HepG2 (cell line): ENCODE measurements around the gene FAAP20. TPM values are rescaled to one million over a fixed set of nuclear protein-coding genes. Genes with fewer than 3 reads are reported as not detected.
A peak's percentile ranks its signal among the peaks of the same experiment; 100 is the strongest.

ENCODE experiments used
- CSRNP1 ChIP-seq: sonication (generic); formaldehyde crosslinking; IDR thresholded peaks from 2 replicates; pipeline ENCODE4 v1.8.1; 2023; ENCODE audit warnings: mild to moderate bottlenecking, missing genetic modification reagents
- MAX ChIP-seq: IDR thresholded peaks from 2 replicates; pipeline ENCODE4 v1.6.1; 2012; ENCODE audit warnings: inconsistent platforms
- MAZ ChIP-seq, 2 experiments: sonication (generic) in 1 of 2; formaldehyde crosslinking in 1 of 2; IDR thresholded peaks; 2 replicates each; pipeline versions ENCODE4 v1.5.0 to v1.6.1; 2012 to 2020; ENCODE audit warnings: low read depth in 2 of 2, mild to moderate bottlenecking in 2 of 2, borderline replicate concordance in 1 of 2, improper control_type of control experiment in 1 of 2, low read length in 1 of 2, missing genetic modification reagents in 1 of 2, moderate library complexity in 1 of 2
- MYC ChIP-seq: sonication (generic); formaldehyde crosslinking; IDR thresholded peaks from 2 replicates; pipeline ENCODE4 v1.9.0; 2021; ENCODE audit warnings: missing genetic modification reagents, borderline replicate concordance
- NR2F2 ChIP-seq: IDR thresholded peaks from 2 replicates; pipeline ENCODE4 v1.6.1; 2012; ENCODE audit warnings: low read depth, inconsistent platforms, borderline replicate concordance
- SAP130 ChIP-seq: IDR thresholded peaks from 2 replicates; pipeline ENCODE4 v1.6.1; 2016; ENCODE audit warnings: low read depth
- SKIL ChIP-seq: sonication (generic); formaldehyde crosslinking; IDR thresholded peaks from 2 replicates; pipeline ENCODE4 v1.8.0; 2022; ENCODE audit warnings: missing genetic modification reagents, mild to moderate bottlenecking, moderate library complexity, borderline replicate concordance
- ZBTB39 ChIP-seq: sonication (generic); formaldehyde crosslinking; IDR thresholded peaks from 2 replicates; pipeline ENCODE4 v1.5.0; 2020; ENCODE audit warnings: missing genetic modification reagents
- ZBTB42 ChIP-seq: sonication (generic); formaldehyde crosslinking; IDR thresholded peaks from 2 replicates; pipeline ENCODE4 v1.5.0; 2020; ENCODE audit warnings: mild to moderate bottlenecking, missing genetic modification reagents
- ZNF687 ChIP-seq: sonication (generic); formaldehyde crosslinking; IDR thresholded peaks from 2 replicates; pipeline ENCODE4 v1.5.1; 2020; ENCODE audit warnings: mild to moderate bottlenecking, missing genetic modification reagents, moderate library complexity
- polyA plus RNA-seq, 8 experiments: library from polyadenylated mRNA; depleted of rRNA in 3 of 8; stranded (reverse) in 7 of 8; unstranded in 1 of 8; fragments of >200 nt; fragmentation: Illumina TruSeq in 4 of 8; extraction: Trizol in 4 of 8; gene quantifications; 2 replicates each; pipeline versions ENCODE4 v1.2.1 to v1.2.3, GENCODE V29; 2011 to 2016; ENCODE audit warnings: low read depth in 4 of 8, missing spikeins in 1 of 8, mixed read lengths in 1 of 8; ENCODE audit not compliant: insufficient read depth in 1 of 8
- total RNA-seq, 5 experiments: library from RNA; depleted of rRNA; stranded (reverse); fragments of >200 nt; fragmentation: Illumina TruSeq; extraction: Trizol; gene quantifications; 2 replicates each; pipeline ENCODE4 v1.2.3, GENCODE V29; 2016; ENCODE audit warnings: low read depth in 1 of 5

The FAAP20 gene
- total and polyA plus RNA-seq, 2 of the 13 experiments (the other 11 are each of a cell fraction or from before 2014, with no cell fraction given): 9.6 to 10.8 TPM

GRCh38 chr1:2197707-2198165 is 3.2 kb upstream of the FAAP20 start (continued):
- TF ChIP-seq ZNF687 (CRISPR knock-in tag) (peak; percentile 73), NR2F2 (0 out of 2 replicates have a peak, but pooled peaks have one; percentile 24), ZBTB42 (no peak), MAZ (IDR thresholded peaks at IDR 0.05; ENCODE audit: borderline replicate concordance, low read depth, low read length) (no peak), MAZ (CRISPR knock-in tag; IDR thresholded peaks at IDR 0.05; ENCODE audit: low read depth) (0 out of 2 replicates have a peak, but pooled peaks have one; percentile 40), SAP130 (CRISPR knock-in tag) (peak; percentile 31; the same call in 1 of the 2 replicates), SKIL (0 out of 2 replicates have a peak, but pooled peaks have one; percentile 16), MYC (CRISPR knock-in tag) (0 out of 2 replicates have a peak, but pooled peaks have one; percentile 19), MAX (peak; percentile 38; the same call in 1 of the 2 replicates), ZBTB39 (CRISPR knock-in tag) (no peak), CSRNP1 (CRISPR knock-in tag) (no peak)
